ENCODE data around the gene RGL3.
"Not testable (repeated sequence)": the region's sequence is repeated elsewhere in the genome, so short reads cannot be mapped to it uniquely, and the experiment has no call there.

DNA sequence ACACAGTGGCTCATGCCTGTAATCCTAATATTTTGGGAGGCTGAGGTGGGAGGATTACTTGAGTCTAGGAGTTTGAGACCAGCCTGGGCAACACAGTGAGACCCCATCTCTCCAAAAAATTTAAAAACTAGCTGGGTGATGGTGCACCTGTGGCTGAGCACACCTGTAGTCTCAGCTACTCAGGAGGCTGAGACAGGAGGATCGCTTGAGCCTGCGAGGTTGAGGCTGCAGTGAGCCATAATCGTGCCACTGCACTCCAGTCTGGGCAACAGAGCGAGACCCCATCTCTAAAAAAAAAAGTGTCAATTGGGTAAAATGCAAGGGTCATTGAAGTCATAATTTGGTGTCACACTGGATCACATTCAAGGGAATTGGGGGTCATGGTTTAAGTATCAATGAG lies 65.0 kb downstream of the RGL3 start:
- not testable (repeated sequence) for TF ChIP-seq CTCF (conservative IDR thresholded peaks at IDR 0.05 in 1 of 2, IDR thresholded peaks at IDR 0.05 in 1 of 2; ENCODE audit: low read depth in 1 of 2, low read length in 2 of 2); EZH2 (IDR thresholded peaks at IDR 0.05; ENCODE audit: low read length, missing control alignments)
